Activated CD4-positive, alpha-beta T cell treated with anti-CD3 and anti-CD28 coated beads for 24 hours (primary cell): ENCODE data around the gene PLRG1.

Experiments used
- DNase-seq, 2 donors: peaks; one replicate each; pipeline ENCODE4 v3.0.0-alpha.2; 2020; ENCODE audit warnings: low read depth in 2 of 2

Gene PLRG1

GRCh38 chr4:154574311-154574710, 24.1 kb upstream of the PLRG1 start:
- DNase-seq: no peak

DNA sequence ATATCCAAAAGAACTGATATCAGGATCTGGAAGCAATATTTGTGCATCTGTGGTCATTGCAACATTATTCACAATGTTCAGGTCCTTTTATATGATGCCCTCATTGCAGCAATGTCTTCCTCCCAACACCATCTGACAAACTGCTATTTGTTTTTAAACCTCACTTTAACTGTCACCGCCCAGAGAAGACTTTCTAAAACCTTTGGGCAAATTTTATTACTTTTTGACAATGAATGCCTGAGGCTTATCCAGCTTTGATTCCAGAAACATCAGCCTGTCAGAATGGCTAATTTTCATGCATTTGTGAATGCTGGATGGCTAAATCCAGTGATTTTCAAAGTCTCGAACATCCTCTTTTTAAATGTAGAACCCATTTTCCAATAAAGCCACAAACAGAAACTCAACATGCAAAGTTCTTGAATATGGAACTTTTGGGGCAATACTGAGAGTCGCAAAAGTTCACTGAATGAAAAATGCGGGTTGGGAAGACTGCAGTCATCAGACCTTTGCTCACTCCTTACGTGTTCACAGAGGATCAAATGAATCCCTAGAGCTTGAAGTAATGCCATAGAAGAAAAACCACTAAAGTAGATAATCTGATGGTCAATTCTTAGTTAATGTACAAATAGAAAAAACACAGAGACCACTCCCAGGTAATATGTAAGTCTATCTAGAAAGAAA, 23.1 kb upstream of the PLRG1 start:
- no peak for DNase-seq

GRCh38 chr4:154569584-154569983, 19.4 kb upstream of the PLRG1 start:
- no peak for DNase-seq

GRCh38 chr4:154569028-154569427, 18.8 kb upstream of the PLRG1 start:
- no peak for DNase-seq

GRCh38 chr4:154566639-154567204, 16.5 kb upstream of the PLRG1 start:
- no peak for DNase-seq

GRCh38 chr4:154565704-154566103, 15.5 kb upstream of the PLRG1 start:
- no peak for DNase-seq

DNA sequence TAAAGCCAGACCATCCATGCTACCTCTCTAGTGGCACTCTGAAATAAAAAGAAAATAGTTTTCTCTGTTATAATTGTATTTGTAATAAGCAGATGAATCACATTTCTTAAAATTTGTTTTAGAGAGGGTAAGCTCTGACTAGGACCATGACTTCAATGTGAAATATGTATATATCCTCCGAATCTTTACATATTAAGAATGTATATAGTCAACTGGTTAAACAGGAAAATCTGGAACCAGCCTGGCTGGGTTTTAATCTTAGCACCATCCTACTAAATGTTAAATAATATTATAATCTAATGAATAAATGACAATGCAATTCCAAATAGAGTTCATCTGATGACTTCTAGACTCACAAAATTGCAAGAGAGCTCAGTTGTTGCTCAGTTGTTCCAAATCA, 14.1 kb upstream of the PLRG1 start:
- DNase-seq: no peak

DNA sequence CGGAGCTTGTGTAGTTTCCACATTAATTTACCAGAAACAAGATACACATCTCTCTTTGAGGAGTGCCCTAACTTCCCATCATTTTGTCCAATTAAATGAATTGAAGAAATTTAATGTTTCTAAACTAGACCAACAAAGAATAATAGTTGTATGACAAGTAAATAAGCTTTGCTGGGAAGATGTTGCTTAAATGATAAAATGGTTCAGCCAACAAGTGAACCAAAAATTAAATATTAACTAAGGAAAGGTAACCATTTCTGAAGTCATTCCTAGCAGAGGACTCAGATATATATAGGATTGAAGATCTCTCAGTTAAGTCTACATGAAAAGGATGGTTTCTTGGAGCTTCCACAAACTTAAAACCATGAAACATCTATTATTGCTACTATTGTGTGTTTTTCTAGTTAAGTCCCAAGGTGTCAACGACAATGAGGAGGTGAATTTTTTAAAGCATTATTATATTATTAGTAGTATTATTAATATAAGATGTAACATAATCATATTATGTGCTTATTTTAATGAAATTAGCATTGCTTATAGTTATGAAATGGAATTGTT, 12.6 kb upstream of the PLRG1 start, which contains the start of gene FGB:
FGB (plus strand) TSS at position 315 of the 558 bp plus-strand sequence; CDS start at position 323, 8 bp downstream.
- no peak for DNase-seq

DNA sequence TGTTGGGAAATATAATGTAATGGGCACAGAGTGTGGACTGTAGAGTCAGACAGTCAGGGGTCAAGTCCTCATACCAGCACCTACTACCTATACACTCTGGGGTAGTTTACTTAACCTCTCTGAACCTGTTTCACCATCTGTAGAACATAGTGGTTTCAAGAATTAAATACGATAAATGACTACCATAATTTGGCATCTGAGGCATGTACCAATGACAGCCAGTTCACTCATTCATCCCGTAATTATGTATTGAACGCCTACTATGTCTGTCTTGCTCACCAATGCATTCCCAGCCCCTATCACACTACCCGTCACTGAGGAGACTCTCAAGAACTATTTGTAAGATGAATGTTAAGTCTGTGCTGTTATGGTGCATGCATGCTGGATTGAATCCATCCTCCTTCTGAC, 10.6 kb upstream of the PLRG1 start:
- no peak for DNase-seq

DNA sequence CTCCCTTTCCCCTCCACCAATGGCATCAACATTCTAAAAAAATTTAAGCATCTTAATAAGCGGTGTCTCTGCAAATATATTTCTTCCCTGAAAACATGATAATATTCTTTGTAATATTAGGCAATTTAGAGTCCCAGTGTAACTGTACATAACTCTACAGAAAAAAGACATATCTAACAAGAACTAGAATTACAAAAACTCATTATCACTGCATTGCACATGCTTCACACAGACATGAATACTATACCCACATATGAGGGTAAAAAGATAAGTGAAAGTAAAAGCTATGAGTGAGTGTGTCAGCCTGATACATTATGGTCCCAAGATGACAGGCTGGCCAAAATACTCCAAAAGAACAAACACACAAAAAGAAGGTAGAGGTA, 10.2 kb upstream of the PLRG1 start:
- no peak for DNase-seq

DNA sequence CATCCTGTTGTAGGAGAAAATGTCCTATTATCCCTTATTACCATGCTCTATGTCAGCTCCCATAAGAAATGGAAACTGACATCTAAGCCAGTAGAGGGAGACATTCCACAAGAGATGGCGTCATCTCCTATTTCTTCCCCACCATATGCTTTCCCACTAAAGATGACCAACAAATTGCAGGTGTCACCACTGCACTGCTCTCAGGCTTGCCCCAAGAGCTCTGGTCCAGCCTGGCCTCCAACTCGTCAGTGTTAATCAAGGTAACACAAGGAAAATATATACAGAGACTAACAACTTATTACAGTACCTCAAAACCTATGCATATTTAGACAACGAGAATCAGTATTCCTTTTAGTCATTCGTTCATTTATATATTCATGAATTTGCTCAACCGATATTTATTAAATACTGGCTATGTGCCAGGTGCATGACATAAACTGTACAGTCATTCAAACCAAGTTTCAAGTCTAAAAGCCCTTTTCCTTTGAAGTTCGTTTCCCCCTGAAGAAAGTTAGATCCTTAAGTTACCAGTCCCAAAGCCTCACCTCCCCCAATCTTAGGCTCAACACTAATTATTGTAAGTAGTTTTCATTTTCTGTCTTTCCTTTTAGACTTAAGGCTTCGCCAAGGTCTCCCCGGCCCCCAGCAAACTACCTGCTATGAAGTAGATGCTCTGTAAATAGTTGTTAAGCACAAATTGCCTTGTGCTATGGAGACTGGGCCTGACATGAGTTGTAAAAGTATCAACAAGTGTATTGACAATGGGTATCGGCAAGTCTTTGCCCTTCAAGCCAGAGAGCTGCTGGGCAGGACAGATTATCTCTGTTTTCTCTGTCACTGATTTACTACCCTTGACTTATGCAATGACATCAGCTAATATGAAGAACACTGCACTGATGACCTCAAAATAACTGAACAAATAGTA, 9.6 kb upstream of the PLRG1 start:
- DNase-seq: no peak

- no peak for DNase-seq
These were observed 8.9 kb upstream of the PLRG1 start for GRCh38 chr4:154559141-154559493.

GRCh38 chr4:154551872-154552686, 1.9 kb upstream of the PLRG1 start:
- DNase-seq: peak; percentile 42 to 51

DNA sequence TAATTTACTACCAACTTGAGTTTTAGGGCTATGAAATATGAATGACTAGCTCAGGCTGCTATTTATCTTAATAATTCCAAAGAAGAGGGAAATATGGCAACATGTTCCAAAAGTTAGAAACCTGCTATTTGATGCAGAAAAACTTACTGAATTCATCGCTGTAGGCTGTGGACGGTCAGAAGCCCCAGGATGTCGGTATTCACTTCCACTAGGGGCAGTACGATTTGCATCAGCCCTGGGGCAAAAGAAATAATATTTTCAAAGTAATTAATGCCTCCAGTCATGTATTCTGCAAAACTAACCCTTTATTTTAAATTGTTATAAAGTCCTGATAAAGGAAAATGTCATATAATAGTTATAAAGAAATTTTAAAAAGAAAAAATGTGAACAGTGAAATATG, 4.5 kb downstream of the PLRG1 start:
- no peak for DNase-seq

GRCh38 chr4:154542271-154542879, 7.8 kb downstream of the PLRG1 start:
- no peak for DNase-seq

DNA sequence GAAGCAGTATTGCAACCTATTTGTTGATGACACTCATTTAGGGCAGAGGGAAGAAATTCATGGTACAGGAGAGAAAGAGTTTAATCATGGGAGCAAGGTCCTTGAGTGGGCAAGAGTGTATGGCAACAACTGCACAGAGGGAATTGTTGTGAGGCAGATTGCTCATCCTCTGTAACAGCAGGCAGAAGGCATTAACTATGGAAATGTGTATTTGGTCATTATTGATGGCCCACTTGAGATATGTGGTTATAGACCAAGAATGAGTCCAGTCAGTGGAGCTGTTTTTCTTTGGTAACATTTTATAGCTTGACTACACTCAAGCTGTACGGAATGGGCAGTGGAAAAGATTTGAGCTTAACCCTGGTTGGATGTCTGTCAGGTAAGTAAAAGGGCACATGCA, 15.9 kb downstream of the PLRG1 start:
- no peak for DNase-seq

DNA sequence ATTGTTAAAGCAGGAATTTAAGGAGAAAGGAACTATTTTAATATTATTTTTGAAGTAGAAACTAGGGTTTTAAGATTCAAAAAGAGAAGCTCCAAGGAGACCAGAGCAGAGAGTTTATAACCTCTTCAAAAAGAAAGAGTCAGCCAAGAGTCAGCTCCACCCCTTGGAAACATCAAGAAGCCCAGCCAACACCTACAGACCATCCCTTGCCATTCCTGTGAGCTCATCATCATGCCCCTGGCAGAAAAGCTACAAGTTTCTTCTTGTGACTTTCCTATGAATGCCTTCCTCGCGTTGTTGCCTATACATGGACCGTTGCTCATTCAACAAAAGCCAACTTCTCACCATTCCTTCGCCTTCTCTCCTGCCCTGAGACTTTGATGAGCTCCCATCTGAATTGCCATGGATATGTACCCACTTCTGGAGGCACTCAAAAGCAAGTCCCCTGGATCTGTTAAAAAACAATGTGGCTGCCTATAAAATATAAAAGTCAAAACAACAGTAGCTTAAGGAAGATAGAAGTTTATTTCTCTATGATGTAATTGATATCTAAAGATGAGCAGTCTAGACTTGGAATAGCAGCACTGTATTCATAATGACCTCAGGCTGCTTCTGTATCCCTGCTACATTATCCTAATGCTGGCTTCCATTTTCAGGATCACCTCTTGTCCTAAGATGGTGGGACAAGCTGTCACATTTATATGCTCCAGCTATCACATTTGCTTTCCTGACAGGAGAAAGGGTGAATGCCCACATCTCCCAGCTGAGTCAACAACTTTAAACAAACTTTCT, 20.3 kb downstream of the PLRG1 start:
- DNase-seq: no peak

- no peak for DNase-seq
These were observed 21.3 kb downstream of the PLRG1 start for GRCh38 chr4:154528869-154529268.

DNA sequence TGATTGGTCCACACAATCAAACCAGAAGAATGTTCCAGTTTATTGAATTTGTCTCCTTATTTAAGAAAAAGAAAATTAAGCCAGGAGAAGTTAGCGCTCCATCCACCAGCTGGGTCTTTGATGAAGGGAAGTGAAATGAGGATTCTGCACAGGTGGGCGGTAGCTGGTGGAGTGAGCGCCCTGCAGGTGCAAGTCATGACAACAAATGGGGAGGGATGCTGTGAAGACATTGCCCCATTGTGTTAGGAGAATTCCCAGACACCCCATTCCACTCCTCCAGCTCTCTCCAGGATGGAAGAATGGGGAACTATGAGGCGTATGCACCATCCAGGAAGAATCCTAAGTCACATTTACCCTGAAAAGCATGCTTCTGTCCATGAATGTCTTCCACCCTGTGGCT, 22.9 kb downstream of the PLRG1 start:
- no peak for DNase-seq

DNA sequence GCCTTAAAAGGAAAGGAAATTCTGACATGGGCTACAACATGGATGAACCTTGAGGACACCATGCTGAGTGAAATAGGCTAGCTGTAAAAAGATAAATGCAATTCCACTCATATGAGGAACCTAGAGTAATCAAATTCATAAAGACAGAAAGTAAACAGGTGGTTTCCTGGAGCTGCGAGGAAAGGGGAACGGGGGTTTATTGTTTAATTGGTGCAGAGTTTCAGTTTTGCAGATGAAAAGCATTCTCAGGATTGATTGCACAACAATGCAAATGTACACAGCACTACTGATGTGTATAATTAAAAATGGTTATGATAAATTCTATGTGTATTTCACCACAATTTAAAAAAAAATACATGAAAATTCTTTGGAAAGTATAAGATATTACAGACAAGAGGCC, 24.0 kb downstream of the PLRG1 start:
- DNase-seq: no peak
